ENCODE data around the gene ZWILCH. TPM values are rescaled to one million over a fixed set of nuclear protein-coding genes. Genes with fewer than 3 reads are reported as not detected.

Gene ZWILCH
- total and polyA plus RNA-seq, 2 of the 4 experiments (the other 2 are of a cell fraction), result 10.5 to 22.2 TPM

GRCh38 chr15:66481107-66481856, 23.8 kb upstream of the ZWILCH start:
- peak overlapping the region; percentile 48 for H2AK9ac ChIP-seq (replicated peaks; ENCODE audit: low read depth, low read length, poor library complexity)
- POLR2A ChIA-PET (ENCODE audit: unreplicated experiment), result no interaction called here
- H2BK15ac ChIP-seq (ENCODE audit: low read depth, low read length), result no peak overlapping the region
- H2BK120ac ChIP-seq (ENCODE audit: low read depth, low read length), result no peak overlapping the region
- H4K20me1 ChIP-seq (ENCODE audit: insufficient read depth, low read length), result peaks cover 10% of the 10 kb centered on the region
- no peak overlapping the region for H2AK5ac ChIP-seq (ENCODE audit: low read depth, low read length)
- H3K27me3 ChIP-seq (ENCODE audit: control insufficient read depth, insufficient read depth, low read length), result no peaks in the 10 kb centered on the region
- H3K9ac ChIP-seq (ENCODE audit: low read depth, low read length), result no peak overlapping the region
- H3K27ac ChIP-seq (ENCODE audit: insufficient read depth, low read length), result no peak overlapping the region
- no peak overlapping the region for H4K8ac ChIP-seq (ENCODE audit: low read depth in 2 of 2, low read length in 2 of 2)
- CTCF ChIA-PET, result interaction anchor here (0.9 kb wide), 1 partner anchor 9 kb away, joined by 3 read pairs; no protein-coding TSS in a partner anchor
- no peak for TF ChIP-seq MAZ (IDR thresholded peaks at IDR 0.05; ENCODE audit: borderline replicate concordance, low read depth, low read length)
- TF ChIP-seq NFE2L2 (IDR thresholded peaks at IDR 0.05; ENCODE audit: low read depth, low read length), result no peak
- TF ChIP-seq MAFK (IDR thresholded peaks at IDR 0.05; ENCODE audit: low read depth, low read length), result no peak
- no peak for TF ChIP-seq CEBPB (IDR thresholded peaks at IDR 0.05; ENCODE audit: low read depth, low read length)
- no peak for TF ChIP-seq RCOR1 (IDR thresholded peaks at IDR 0.05; ENCODE audit: insufficient replicate concordance, low read length)
- no peak for TF ChIP-seq CHD1 (IDR thresholded peaks at IDR 0.05; ENCODE audit: low read depth, low read length)
- no peak for TF ChIP-seq CTCF (conservative IDR thresholded peaks at IDR 0.05; ENCODE audit: low read depth, low read length)
- TF ChIP-seq SMC3 (IDR thresholded peaks at IDR 0.05; ENCODE audit: low read depth, low read length), result no peak
- no peak overlapping the region for H2AFZ ChIP-seq (replicated peaks; ENCODE audit: low read length, poor library complexity)
- 89% methylated on average over 5 of the region's 10 CpGs; no CpG with 5 or more reads in 1 of the 2 experiments for whole genome bisulfite sequencing, 2 experiments (ENCODE audit: extremely low coverage in 2 of 2, insufficient read length in 1 of 2)
- H3K9me1 ChIP-seq (ENCODE audit: insufficient read depth, low read length), result peaks cover 18% of the 10 kb centered on the region
- H4K5ac ChIP-seq (ENCODE audit: low read depth, low read length), result no peak overlapping the region
- ATAC-seq (ENCODE audit: low read depth) (no peak), DNase-seq (peak; percentile 38)
- no peaks in the 10 kb centered on the region for H3K9me3 ChIP-seq (ENCODE audit: control insufficient read depth, insufficient read depth, low read length)
- no peak overlapping the region for H3K18ac ChIP-seq (ENCODE audit: low read depth, low read length)
- in situ Hi-C loops (cut with MboI; ENCODE audit: low sequenced_read_pairs), result loop anchor here (25.0 kb wide), 1 partner anchor 569 kb away; no protein-coding TSS in a partner anchor
- BruUV-seq (replicated peaks), result no TSS peak
- H3K36me3 ChIP-seq (ENCODE audit: control insufficient read depth, insufficient read depth, low read length), result peaks cover 25% of the 10 kb centered on the region
- H3K4me1 ChIP-seq (ENCODE audit: control insufficient read depth, insufficient read depth, low read length), result peaks cover 5% of the 10 kb centered on the region; the same call in 1 of the 2 replicates
- H3K4ac ChIP-seq (ENCODE audit: low read depth, low read length), result no peak overlapping the region
- H3K4me3 ChIP-seq (ENCODE audit: insufficient read depth, low read depth, low read length), result no peak overlapping the region
- no peak overlapping the region for H3K23ac ChIP-seq (ENCODE audit: low read depth, low read length)
- H3K79me1 ChIP-seq (ENCODE audit: low read depth in 1 of 2, low read length in 2 of 2), result peaks cover 38 to 53% of the 10 kb centered on the region in 2 experiments
- no peak overlapping the region for H4K91ac ChIP-seq (ENCODE audit: insufficient read depth, low read depth, low read length)
- no peak overlapping the region for H2BK20ac ChIP-seq (ENCODE audit: low read depth, low read length)
- no peak overlapping the region for H3K56ac ChIP-seq (ENCODE audit: extremely low read depth, insufficient read depth, low read length)
- no peak overlapping the region for H2BK5ac ChIP-seq (ENCODE audit: low read depth, low read length, poor library complexity, severe bottlenecking)
- H3K4me2 ChIP-seq (ENCODE audit: low read depth, low read length), result no peak overlapping the region
- no peak overlapping the region for H3K14ac ChIP-seq (replicated peaks; ENCODE audit: low read depth, low read length)
- intact Hi-C loops (cut with micrococcal nuclease), result no loop called here
- dilution Hi-C loops (cut with HindIII; ENCODE audit: low sequenced_read_pairs, unreplicated experiment), result no loop called here
